Smooth muscle cell (in vitro differentiated cells): ENCODE data around the gene ALPI. TPM values are rescaled to one million over a fixed set of nuclear protein-coding genes. Genes with fewer than 3 reads are reported as not detected.
A peak's percentile ranks its signal among the peaks of the same experiment; 100 is the strongest.

Experiments
- DNase-seq: peaks from one replicate; lab custom pipeline; 2025; ENCODE audit not compliant: unreplicated experiment; lab: John Stamatoyannopoulos, UW
- H2AFZ ChIP-seq: fragments of 200-600 bp; sonication (generic); 2 replicates; pipeline ENCODE4 v1.6.0; 2016; ENCODE audit warnings: antibody characterized with exemption, low read depth, mild to moderate bottlenecking
- H3F3A ChIP-seq: fragments of 200-600 bp; sonication (generic); 2 replicates; pipeline ENCODE4 v1.6.0; 2017; ENCODE audit warnings: antibody characterized with exemption, low read depth
- H3K27ac ChIP-seq: fragments of 200-600 bp; sonication (generic); 2 replicates; pipeline ENCODE4 v1.5.1; 2016; ENCODE audit warnings: low read depth, mild to moderate bottlenecking
- H3K27me3 ChIP-seq: fragments of 200-600 bp; sonication (generic); 2 replicates; pipeline ENCODE4 v1.6.1; 2016; ENCODE audit warnings: low read depth, mild to moderate bottlenecking
- H3K36me3 ChIP-seq: fragments of 200-600 bp; sonication (generic); 2 replicates; pipeline ENCODE4 v1.5.1; 2016; ENCODE audit warnings: low read depth
- H3K4me1 ChIP-seq: fragments of 200-600 bp; sonication (generic); 2 replicates; pipeline ENCODE4 v1.5.1; 2016; ENCODE audit warnings: low read depth
- H3K4me2 ChIP-seq: fragments of 200-600 bp; sonication (generic); 2 replicates; pipeline ENCODE4 v1.6.0; 2016; ENCODE audit warnings: mild to moderate bottlenecking
- H3K4me3 ChIP-seq: fragments of 200-600 bp; sonication (generic); 2 replicates; pipeline ENCODE4 v1.5.1; 2016; ENCODE audit warnings: mild to moderate bottlenecking
- H3K79me2 ChIP-seq: fragments of 200-600 bp; sonication (generic); 2 replicates; pipeline ENCODE4 v1.6.0; 2016; ENCODE audit warnings: low read depth, mild to moderate bottlenecking
- H3K9ac ChIP-seq: fragments of 200-600 bp; sonication (generic); 2 replicates; pipeline ENCODE4 v1.6.0; 2016; ENCODE audit warnings: low read depth
- H3K9me3 ChIP-seq: fragments of 200-600 bp; sonication (generic); replicated peaks from 2 replicates; pipeline ENCODE4 v1.5.1; 2016; ENCODE audit warnings: low read depth
- H4K20me1 ChIP-seq: fragments of 200-600 bp; sonication (generic); 2 replicates; pipeline ENCODE4 v1.6.0; 2016; ENCODE audit warnings: low read depth
- WGBS: methylation state at CpG from one replicate; pipeline ENCODE4 v1.1.7; 2016; ENCODE audit warnings: low lambda C conversion rate; 5-methylcytosine and 5-hydroxymethylcytosine counted together
- polyA plus RNA-seq: library from polyadenylated mRNA; unstranded; fragments of >200 nt; fragmentation: Nextera tagmentation; extraction: Ambion mirVana; gene quantifications from 2 replicates; pipeline ENCODE4 v1.2.1, GENCODE V29; 2016
- total RNA-seq: library from RNA; depleted of rRNA; stranded (reverse); fragments of >200 nt; gene quantifications from 2 replicates; pipeline ENCODE4 v1.2.3, GENCODE V29; 2014
- TF ChIP-seq, protein P1 (sequence below): fragments of 200-600 bp; sonication (generic); IDR thresholded peaks from 2 replicates; pipeline ENCODE4 v1.5.1; 2017; ENCODE audit warnings: borderline replicate concordance, mild to moderate bottlenecking, antibody characterized with exemption; ENCODE audit not compliant: insufficient read depth, poor library complexity, severe bottlenecking

ALPI gene
- total and polyA plus RNA-seq, 2 experiments from 2014 or later, result not detected

DNA sequence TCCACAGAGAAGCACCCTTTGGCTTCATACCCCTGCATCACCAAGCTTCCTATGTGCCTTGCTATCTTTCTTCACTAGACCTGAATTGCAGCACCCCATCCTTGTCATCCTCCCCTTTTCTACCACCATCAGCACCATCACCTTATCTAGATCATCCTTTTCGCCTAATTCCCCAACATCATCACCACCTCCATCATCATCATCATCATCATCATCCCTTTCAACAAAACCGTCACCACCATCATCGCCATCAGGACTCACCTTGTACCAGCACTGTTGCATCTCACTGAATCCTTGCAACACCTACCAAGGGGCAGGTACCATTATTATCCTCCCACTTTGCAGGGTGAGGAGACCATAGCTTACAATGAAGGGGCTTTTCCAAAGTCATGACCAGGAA lies 42.5 kb downstream of the ALPI start:
- no peaks in the 10 kb centered on the region for H3K36me3 ChIP-seq
- no peak overlapping the region for H3K4me2 ChIP-seq
- no peaks in the 10 kb centered on the region for H3F3A ChIP-seq
- H2AFZ ChIP-seq, result no peak overlapping the region
- H3K4me1 ChIP-seq, result peaks cover 9% of the 10 kb centered on the region
- TF ChIP-seq, protein P1, sequence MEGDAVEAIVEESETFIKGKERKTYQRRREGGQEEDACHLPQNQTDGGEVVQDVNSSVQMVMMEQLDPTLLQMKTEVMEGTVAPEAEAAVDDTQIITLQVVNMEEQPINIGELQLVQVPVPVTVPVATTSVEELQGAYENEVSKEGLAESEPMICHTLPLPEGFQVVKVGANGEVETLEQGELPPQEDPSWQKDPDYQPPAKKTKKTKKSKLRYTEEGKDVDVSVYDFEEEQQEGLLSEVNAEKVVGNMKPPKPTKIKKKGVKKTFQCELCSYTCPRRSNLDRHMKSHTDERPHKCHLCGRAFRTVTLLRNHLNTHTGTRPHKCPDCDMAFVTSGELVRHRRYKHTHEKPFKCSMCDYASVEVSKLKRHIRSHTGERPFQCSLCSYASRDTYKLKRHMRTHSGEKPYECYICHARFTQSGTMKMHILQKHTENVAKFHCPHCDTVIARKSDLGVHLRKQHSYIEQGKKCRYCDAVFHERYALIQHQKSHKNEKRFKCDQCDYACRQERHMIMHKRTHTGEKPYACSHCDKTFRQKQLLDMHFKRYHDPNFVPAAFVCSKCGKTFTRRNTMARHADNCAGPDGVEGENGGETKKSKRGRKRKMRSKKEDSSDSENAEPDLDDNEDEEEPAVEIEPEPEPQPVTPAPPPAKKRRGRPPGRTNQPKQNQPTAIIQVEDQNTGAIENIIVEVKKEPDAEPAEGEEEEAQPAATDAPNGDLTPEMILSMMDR, result no peak
- H3K4me3 ChIP-seq, result no peak overlapping the region
- no peak for DNase-seq
- no peak overlapping the region for H3K9ac ChIP-seq
- no peaks in the 10 kb centered on the region for H3K79me2 ChIP-seq
- peaks cover 21% of the 10 kb centered on the region for H3K27me3 ChIP-seq
- H3K9me3 ChIP-seq, result no peaks in the 10 kb centered on the region
- WGBS, result 92% methylated on average over 3 of the region's 3 CpGs
- no peak overlapping the region for H3K27ac ChIP-seq
- H4K20me1 ChIP-seq, result no peaks in the 10 kb centered on the region

DNA sequence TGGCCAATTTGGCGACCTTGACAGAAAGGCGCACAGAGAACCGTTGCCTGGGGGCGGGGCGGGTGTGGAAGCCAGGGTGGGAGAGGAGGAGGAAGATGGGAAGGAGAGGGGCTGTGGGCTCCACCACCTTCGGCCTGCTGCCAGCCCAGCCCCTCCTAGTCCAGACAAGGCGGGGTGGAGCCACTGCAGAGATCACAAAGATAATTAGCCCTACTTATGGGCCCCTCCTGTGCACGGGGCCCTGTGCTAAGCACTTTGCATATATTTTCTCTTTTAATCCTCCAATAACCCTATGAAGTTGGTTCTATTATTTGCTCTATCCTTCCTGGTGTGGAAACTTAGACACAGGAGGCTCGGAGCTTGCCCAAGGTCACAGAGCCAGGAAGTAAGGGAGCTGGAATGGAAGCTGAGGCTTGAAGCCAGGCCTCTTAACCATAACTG lies 45.4 kb downstream of the ALPI start:
- TF ChIP-seq, protein P1, result no peak
- DNase-seq, result no peak
- Histone ChIP-seq H3K4me1 (peaks cover 17% of the 10 kb centered on the region), H3K36me3 (no peaks in the 10 kb centered on the region), H3K4me2 (no peak overlapping the region), H3K9ac (no peak overlapping the region), H3K9me3 (no peaks in the 10 kb centered on the region), H3K27ac (no peak overlapping the region), H3K79me2 (no peaks in the 10 kb centered on the region), H2AFZ (no peak overlapping the region), H4K20me1 (no peaks in the 10 kb centered on the region), H3K27me3 (peaks cover 50% of the 10 kb centered on the region), H3K4me3 (no peak overlapping the region), H3F3A (no peaks in the 10 kb centered on the region)
- WGBS, result 80% methylated on average over 9 of the region's 9 CpGs

DNA sequence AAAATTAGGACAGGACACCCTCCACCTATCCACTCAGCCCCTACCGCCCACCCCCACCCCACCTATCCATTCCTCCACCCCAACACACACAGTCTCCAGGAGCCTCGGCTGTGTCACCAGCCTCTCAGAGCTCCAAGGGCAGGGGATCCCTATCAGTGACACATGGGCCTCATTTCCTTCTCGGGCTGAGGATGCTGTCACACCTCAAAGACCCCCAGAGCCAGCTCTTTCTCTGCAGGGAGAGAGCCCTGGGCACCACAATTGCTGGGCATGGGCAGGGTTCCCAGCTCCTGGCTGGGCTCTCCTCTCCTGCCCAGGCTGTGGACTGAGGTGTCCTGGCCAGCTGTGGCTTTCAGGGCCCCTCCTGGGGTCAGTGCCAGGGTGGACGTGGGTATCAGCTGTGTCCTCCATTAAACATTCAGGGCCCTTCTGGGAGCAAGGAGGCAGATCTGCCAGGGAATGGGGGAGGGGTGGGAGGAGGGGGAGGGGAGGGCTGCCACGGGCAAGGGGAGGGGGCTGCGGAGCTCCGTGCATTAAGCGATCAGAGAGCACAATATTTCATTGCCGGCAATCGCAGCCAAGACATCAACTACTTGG lies 45.9 kb downstream of the ALPI start:
- no peak overlapping the region for H3K4me2 ChIP-seq
- H3K27ac ChIP-seq, result no peak overlapping the region
- 47% methylated on average over 9 of the region's 10 CpGs for WGBS

DNA sequence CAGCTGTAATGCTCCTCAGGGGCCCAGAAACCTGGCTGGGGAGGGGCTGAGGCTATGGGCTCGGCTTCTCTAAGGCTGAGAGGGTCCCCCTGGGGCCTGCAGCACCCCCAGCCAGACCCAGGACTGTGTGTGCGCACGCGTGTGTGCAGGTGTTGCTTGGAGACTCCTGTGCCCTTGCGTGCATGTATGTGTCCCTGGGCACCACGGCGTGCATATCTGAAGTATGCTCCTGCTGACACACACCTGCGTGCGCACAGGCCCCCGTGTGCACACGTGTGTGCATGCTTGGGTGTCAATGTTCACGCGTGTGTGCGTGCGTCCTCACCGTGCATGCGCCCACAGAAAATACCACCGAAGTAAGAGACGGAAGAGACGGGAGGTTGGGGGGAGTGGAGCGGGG lies 46.6 kb downstream of the ALPI start:
- no peak overlapping the region for H3K9ac ChIP-seq
- H3K4me3 ChIP-seq, result no peak overlapping the region
- no peak overlapping the region for H2AFZ ChIP-seq
- DNase-seq, result no peak
- WGBS, result 10% methylated on average over 20 of the region's 21 CpGs
- H3K27me3 ChIP-seq, result peaks cover 59% of the 10 kb centered on the region
- no peaks in the 10 kb centered on the region for H3F3A ChIP-seq
- H3K79me2 ChIP-seq, result no peaks in the 10 kb centered on the region
- H3K9me3 ChIP-seq, result no peaks in the 10 kb centered on the region
- H3K4me2 ChIP-seq, result peak overlapping the region; percentile 81
- H4K20me1 ChIP-seq, result no peaks in the 10 kb centered on the region
- H3K27ac ChIP-seq, result no peak overlapping the region
- TF ChIP-seq, protein P1, result no peak
- no peaks in the 10 kb centered on the region for H3K36me3 ChIP-seq
- H3K4me1 ChIP-seq, result peaks cover 17% of the 10 kb centered on the region

More for the DNA sequence above, 45.9 kb downstream of the ALPI start:
- H3K4me3 ChIP-seq, result no peak overlapping the region
- H3F3A ChIP-seq, result no peaks in the 10 kb centered on the region
- H3K9me3 ChIP-seq, result no peaks in the 10 kb centered on the region
- peaks cover 55% of the 10 kb centered on the region for H3K27me3 ChIP-seq
- H3K4me1 ChIP-seq, result peaks cover 17% of the 10 kb centered on the region
- H3K79me2 ChIP-seq, result no peaks in the 10 kb centered on the region
- TF ChIP-seq, protein P1, result no peak
- H3K36me3 ChIP-seq, result no peaks in the 10 kb centered on the region
- DNase-seq, result no peak
- no peak overlapping the region for H2AFZ ChIP-seq
- H4K20me1 ChIP-seq, result no peaks in the 10 kb centered on the region
- no peak overlapping the region for H3K9ac ChIP-seq
